Heart right ventricle (tissue), 16 donors: ENCODE measurements around the gene PLEKHA8. TPM values are rescaled to one million over a fixed set of nuclear protein-coding genes. Genes with fewer than 3 reads are reported as not detected.

ENCODE experiments used
- ATAC-seq, 8 donors: fragments of 200-7000 bp; cut with Tn5 transposase; one replicate each; pipeline ENCODE4 v1.9.1; 2020; ENCODE audit warnings: mild to moderate bottlenecking in 8 of 8, moderate library complexity in 8 of 8, moderate number of reproducible peaks in 1 of 8
- DNase-seq, 2 donors: peaks; one replicate each; pipeline ENCODE4 v3.0.0-alpha.2; 2020
- H3K27ac ChIP-seq, 10 donors: fragments of 200-600 bp; sonication (generic) in 2 of 10; one replicate each; pipeline versions ENCODE4 v1.5.0 to v1.8.0; 2020 to 2022; ENCODE audit warnings: mild to moderate bottlenecking in 3 of 10
- H3K27me3 ChIP-seq, 7 donors: fragments of 200-600 bp; one replicate each; pipeline ENCODE4 v1.8.0; 2021 to 2022; ENCODE audit warnings: mild to moderate bottlenecking in 2 of 7
- H3K36me3 ChIP-seq, 9 donors: fragments of 200-600 bp; sonication (generic) in 1 of 9; one replicate each; pipeline versions ENCODE4 v1.5.0 to v1.8.0; 2020 to 2022; ENCODE audit warnings: mild to moderate bottlenecking in 2 of 9
- H3K4me1 ChIP-seq, 9 donors: fragments of 200-600 bp; sonication (generic) in 1 of 9; one replicate each; pipeline versions ENCODE4 v1.5.0 to v1.8.0; 2020 to 2022; ENCODE audit warnings: mild to moderate bottlenecking in 4 of 9
- H3K4me3 ChIP-seq, 10 donors: fragments of 200-600 bp; sonication (generic) in 2 of 10; one replicate each; pipeline versions ENCODE4 v1.5.0 to v1.8.0; 2020 to 2022; ENCODE audit warnings: mild to moderate bottlenecking in 7 of 10, moderate library complexity in 2 of 10
- H3K9me3 ChIP-seq, 11 donors: fragments of 200-600 bp in 10 of 11; sonication (generic) in 2 of 11; one replicate each; pipeline versions ENCODE4 v1.5.0 to v1.8.0; 2013 to 2022; ENCODE audit warnings: mild to moderate bottlenecking in 2 of 11, control low read depth in 1 of 11, moderate library complexity in 1 of 11
- CTCF ChIP-seq, 9 donors: fragments of 200-600 bp; sonication (generic) in 2 of 9; IDR thresholded peaks; one replicate each; pipeline versions ENCODE4 v1.5.0 to v1.8.0; 2021 to 2022; ENCODE audit warnings: antibody characterized with exemption in 9 of 9, mild to moderate bottlenecking in 5 of 9, moderate library complexity in 1 of 9
- WGBS, 2 donors: extraction: QIAGEN DNeasy Blood & Tissue Kit; methylation state at CpG; one replicate each; pipeline ENCODE4 v1.1.7; 2013; ENCODE audit warnings: inconsistent platforms in 1 of 2; 5-methylcytosine and 5-hydroxymethylcytosine counted together
- intact Hi-C, 10 donors: fragments of 100-400 bp; cut with DNase I; formaldehyde crosslinking; loops; one replicate each; pipeline versions ENCODE4 v1.11.1 to v1.14.2; 2022
- polyA plus RNA-seq, 2 donors: library from polyadenylated mRNA; stranded (reverse); fragments of 200-250 nt; gene quantifications; one replicate each; pipeline ENCODE4 v1.2.3, GENCODE V29; 2013
- total RNA-seq, 10 donors: library from RNA; stranded (reverse); fragmentation: NEBNext Ultra II Directional in 3 of 10; extraction: Animal tissue kit (Norgen Biotek cat#: 25700) in 3 of 10; gene quantifications; one replicate each; pipeline versions ENCODE4 v1.2.1 to v1.2.4, GENCODE V29; 2021 to 2023
- donor health status: Arrhythmogenic right ventricular cardiomyopathy.
- donor health status: ischemic (EF 13 %, LVEDD 7.1; RV severe dilation, severe dysfunction).
- donor health status: healthy with polysubstance abuse.
- donor health status: DM: no; HTN: yes; CAD: no.
- donor health status: DM: no; HTN: no; CAD: no.
- donor health status: ischemic (EF 25% LVEDD 6.9; RV normal size, moderate dysfunction).
- donor health status: ischemic (EF 25% LVEDD 5.7; RV mildly dilated, moderate dysfunction).
- donor health status: healthy.
- donor health status: DM: yes; HTN: yes; CAD: no.
- donor health status: Ischemic cardiomyopathy.
- donor health status: ischemic (EF 35%, LVEDD 5.7; RV mildly dilated, moderate dysfunction).
- donor health status: nonischemic (EF 11% LVEDD 7.7; RV severe dilation, severe dysfunction).
- donor health status: DM: yes; HTN: yes; CAD: no.
- donor health status: PGD.
- donor health status: ischemic (EF 29% LVEDD 5.4; RV normal size, mild dysfunction).
- donor health status: nonischemic (EF 23%, LVEDD 6.1; RV moderate dilation, normal function).

The PLEKHA8 gene
- total and polyA plus RNA-seq, 12 donors: 1.8 to 6.0 (median 4.0) TPM

DNA sequence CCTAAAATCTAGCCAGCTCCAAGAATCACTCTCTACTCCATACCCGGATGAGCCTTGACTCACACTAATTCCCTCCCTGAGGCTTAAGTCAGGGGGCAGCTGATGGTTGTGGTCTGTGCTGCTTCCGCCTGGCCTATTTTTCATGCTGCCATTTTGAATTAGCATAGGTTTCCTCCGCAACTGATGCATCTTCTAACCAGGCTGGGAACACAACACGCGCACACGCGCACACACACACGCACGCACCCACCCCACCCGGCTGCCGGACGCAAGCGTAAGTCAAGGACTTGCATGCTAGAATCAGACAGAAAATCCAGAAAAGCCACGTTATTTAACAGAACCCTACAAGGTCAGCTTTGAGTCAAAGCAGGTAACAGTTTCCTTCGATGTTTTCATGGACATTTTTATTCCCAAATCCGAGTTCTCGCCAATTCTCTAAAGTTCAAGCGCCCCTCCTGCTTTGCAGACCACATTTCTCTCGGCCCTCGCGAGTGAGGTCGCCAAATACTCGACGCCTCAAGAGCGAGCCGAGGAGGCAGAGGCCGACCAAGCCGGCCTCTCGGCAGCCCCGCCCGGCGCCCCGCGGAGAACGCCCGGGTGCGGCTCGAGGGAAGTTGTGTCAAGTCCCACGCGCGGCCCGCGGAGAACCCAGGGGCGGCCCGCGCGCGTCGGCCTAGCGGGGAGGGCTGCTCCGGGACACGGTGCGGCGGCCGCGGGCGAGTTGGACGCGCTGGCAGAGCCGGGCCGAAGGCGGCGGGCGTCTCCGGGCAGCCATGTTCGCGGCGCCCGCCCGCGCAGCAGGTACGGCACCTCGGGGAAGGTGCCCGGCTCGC is 39.6 kb upstream of the PLEKHA8 start:
- peak overlapping the region; percentile 14 to 89 (median 82) for H3K27ac ChIP-seq
- DNase-seq: peak; percentile 21 to 59
- intact Hi-C loops: no loop called here
- peak; percentile 43 to 74 (median 58) for ATAC-seq
- H3K36me3 ChIP-seq: no peaks in the 10 kb centered on the region
- H3K4me1 ChIP-seq: peaks cover 0 to 24% (median 5%) of the 10 kb centered on the region in 9 donors
- TF ChIP-seq CTCF (IDR thresholded peaks at IDR 0.05): no peak
- peak overlapping the region; percentile 74 to 94 (median 86) for H3K4me3 ChIP-seq
- 9 to 12% methylated on average over 75 of the region's 75 CpGs for whole genome bisulfite sequencing, 2 donors
- peaks cover 0 to 32% (median 0%) of the 10 kb centered on the region in 7 donors for H3K27me3 ChIP-seq
- H3K9me3 ChIP-seq: peaks cover 0 to 15% (median 10%) of the 10 kb centered on the region in 11 donors

GRCh38 chr7:29989257-29989995 is 38.8 kb upstream of the PLEKHA8 start, which contains the start of gene SCRN1:
Gene SCRN1, minus strand, starts transcription at chr7:29989801. Its CDS starts 20,734 bp downstream, at chr7:29969067.
- intact Hi-C loops: no loop called here

DNA sequence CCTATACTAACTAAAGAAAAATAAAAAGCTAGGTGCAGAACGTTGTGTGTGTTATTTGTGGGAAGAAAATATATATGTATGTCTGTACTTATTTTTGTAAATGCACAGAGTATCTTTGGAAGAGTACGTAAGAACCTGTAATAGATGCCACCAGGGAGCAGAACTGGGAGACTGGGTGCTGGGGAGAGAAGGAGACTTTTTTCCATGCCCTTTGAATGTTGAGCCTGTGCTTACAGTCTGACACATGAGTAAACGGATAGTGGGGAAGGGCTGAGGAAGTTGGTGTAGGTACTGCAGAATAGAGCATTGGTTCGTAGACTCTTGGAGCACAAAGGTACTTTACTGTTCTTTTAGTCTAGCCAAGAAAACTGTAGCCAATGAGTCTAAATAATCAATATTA is 37.3 kb upstream of the PLEKHA8 start:
- Histone ChIP-seq H3K4me1 (peaks cover 0 to 24% (median 5%) of the 10 kb centered on the region in 9 donors), H3K4me3 (no peak overlapping the region), H3K27ac (no peak overlapping the region), H3K27me3 (peaks cover 0 to 32% (median 0%) of the 10 kb centered on the region in 7 donors), H3K36me3 (no peaks in the 10 kb centered on the region), H3K9me3 (peaks cover 0 to 31% (median 24%) of the 10 kb centered on the region in 11 donors)
- intact Hi-C loops: no loop called here
- WGBS, 2 donors: 85 to 87% methylated on average over 4 of the region's 4 CpGs
- TF ChIP-seq CTCF (IDR thresholded peaks at IDR 0.05): no peak
- no peak for ATAC-seq
- no peak for DNase-seq

More at GRCh38 chr7:29989257-29989995, 38.8 kb upstream of the PLEKHA8 start, which contains the start of gene SCRN1:
- Histone ChIP-seq H3K4me3 (peak within 1 kb of the TSS; percentile 74 to 94 (median 86)), H3K4me1 (peaks cover 0 to 24% (median 5%) of the 10 kb centered on the region in 9 donors), H3K27ac (peak within 1 kb of the TSS; percentile 14 to 89 (median 82)), H3K9me3 (peaks cover 0 to 23% (median 14%) of the 10 kb centered on the region in 11 donors), H3K27me3 (peaks cover 0 to 32% (median 0%) of the 10 kb centered on the region in 7 donors), H3K36me3 (no peaks in the 10 kb centered on the region)
- 0 to 1% methylated on average over 34 to 79 of the region's 79 CpGs for WGBS, 2 donors
- TF ChIP-seq CTCF (IDR thresholded peaks at IDR 0.05): no peak
- peak; percentile 13 to 42 for DNase-seq
- ATAC-seq: peak; percentile 59 to 77 (median 67)

GRCh38 chr7:29991937-29992336 is 36.3 kb upstream of the PLEKHA8 start:
- H3K27ac ChIP-seq: no peak overlapping the region
- peaks cover 0 to 32% (median 0%) of the 10 kb centered on the region in 7 donors for H3K27me3 ChIP-seq
- peaks cover 0 to 41% (median 32%) of the 10 kb centered on the region in 11 donors for H3K9me3 ChIP-seq
- 95 to 97% methylated on average over 5 of the region's 5 CpGs for WGBS, 2 donors
- peaks cover 0 to 21% (median 5%) of the 10 kb centered on the region in 9 donors for H3K4me1 ChIP-seq
- DNase-seq (no peak), ATAC-seq (no peak)
- H3K4me3 ChIP-seq: no peak overlapping the region
- TF ChIP-seq CTCF (IDR thresholded peaks at IDR 0.05): no peak
- intact Hi-C loops: no loop called here
- H3K36me3 ChIP-seq: no peaks in the 10 kb centered on the region
